B cell (primary cell): ENCODE measurements around the gene LDHD. TPM values are rescaled to one million over a fixed set of nuclear protein-coding genes. Genes with fewer than 3 reads are reported as not detected.

Experiments
- ATAC-seq: fragments of 200-7000 bp; cut with Tn5 transposase; one replicate; pipeline ENCODE4 v1.10.0; 2021; ENCODE audit warnings: low read depth, mild to moderate bottlenecking, moderate number of reproducible peaks, moderate library complexity
- CTCF ChIA-PET: fragments of 350-600 bp; sonication (Branson Sonifier 250); formaldehyde crosslinking; loops from one replicate; lab custom pipeline; 2021; ENCODE audit warnings: antibody characterized with exemption, inconsistent platforms; lab: Charles Lee
- POLR2A ChIA-PET: fragments of 350-600 bp; sonication (Branson Sonifier 250); formaldehyde crosslinking; loops from one replicate; lab custom pipeline; 2021; ENCODE audit warnings: antibody characterized with exemption; lab: Charles Lee
- DNase-seq: peaks from one replicate; pipeline ENCODE4 v3.0.0; 2013
- H2AFZ ChIP-seq: 2 replicates; pipeline ENCODE4 v1.6.1; 2012; ENCODE audit warnings: mild to moderate bottlenecking, low read depth, low read length; ENCODE audit not compliant: insufficient read depth, poor library complexity, severe bottlenecking
- H3K27ac ChIP-seq, 2 donors: 1 replicate in 1 of 2; 2 replicates in 1 of 2; pipeline ENCODE4 v1.5.1; 2012 to 2013; ENCODE audit warnings: low read length in 2 of 2, mild to moderate bottlenecking in 2 of 2, moderate library complexity in 1 of 2
- H3K27me3 ChIP-seq, 4 experiments: fragments of 200-600 bp in 1 of 4; sonication (generic) in 1 of 4; replicated peaks in 1 of 4; 1 replicate in 2 of 4; 2 replicates in 2 of 4; pipeline versions ENCODE4 v1.6.1 to v1.7.0; 2013 to 2016; ENCODE audit warnings: low read length in 3 of 4, mild to moderate bottlenecking in 2 of 4, mixed read lengths in 1 of 4, moderate library complexity in 1 of 4; ENCODE audit not compliant: insufficient read depth in 4 of 4, control insufficient read depth in 3 of 4; ENCODE audit errors: control extremely low read depth in 1 of 4
- H3K36me3 ChIP-seq, 2 experiments: replicated peaks in 1 of 2; 1 replicate in 1 of 2; 2 replicates in 1 of 2; pipeline versions ENCODE4 v1.6.1 to v1.7.1; 2013; ENCODE audit warnings: low read length in 1 of 2; ENCODE audit not compliant: insufficient read depth in 2 of 2, control insufficient read depth in 1 of 2; ENCODE audit errors: control extremely low read depth in 1 of 2, extremely low read depth in 1 of 2
- H3K4me1 ChIP-seq, 2 donors: fragments of 200-600 bp in 1 of 2; sonication (generic) in 1 of 2; 1 replicate in 1 of 2; 2 replicates in 1 of 2; pipeline versions ENCODE4 v1.5.1 to v1.6.1; 2013 to 2017; ENCODE audit warnings: low read length in 2 of 2; ENCODE audit not compliant: control insufficient read depth in 2 of 2, insufficient read depth in 2 of 2
- H3K4me2 ChIP-seq: replicated peaks from 2 replicates; pipeline ENCODE3; 2012; ENCODE audit warnings: mild to moderate bottlenecking, low read depth, low read length; ENCODE audit not compliant: poor library complexity, severe bottlenecking
- H3K4me3 ChIP-seq, 5 experiments: fragments of 200-600 bp in 1 of 5; sonication (generic) in 1 of 5; 1 replicate in 3 of 5; 2 replicates in 2 of 5; pipeline versions ENCODE4 v1.5.1 to v1.7.0; 2011 to 2016; ENCODE audit warnings: low read length in 4 of 5, mild to moderate bottlenecking in 4 of 5, low read depth in 2 of 5, control low read depth in 1 of 5, moderate library complexity in 1 of 5; ENCODE audit not compliant: insufficient read depth in 1 of 5; ENCODE audit errors: control extremely low read depth in 1 of 5, extremely low read depth in 1 of 5
- H3K79me2 ChIP-seq: fragments of 200-600 bp; sonication (generic); one replicate; pipeline ENCODE4 v1.6.0; 2016; ENCODE audit warnings: low read length; ENCODE audit not compliant: control insufficient read depth, insufficient read depth
- H3K9ac ChIP-seq: fragments of 200-600 bp; sonication (generic); 2 replicates; pipeline ENCODE4 v1.6.1; 2017; ENCODE audit warnings: mild to moderate bottlenecking, low read length, moderate library complexity
- H3K9me3 ChIP-seq, 3 donors: one replicate each; pipeline versions ENCODE4 v1.6.1 to v1.7.1; 2013; ENCODE audit warnings: low read length in 2 of 3; ENCODE audit not compliant: control insufficient read depth in 2 of 3, insufficient read depth in 1 of 3; ENCODE audit errors: control extremely low read depth in 1 of 3
- H4K20me1 ChIP-seq: 2 replicates; pipeline ENCODE4 v1.6.0; 2012; ENCODE audit warnings: mild to moderate bottlenecking, low read length; ENCODE audit not compliant: insufficient read depth, control insufficient read depth, poor library complexity, severe bottlenecking
- H3K27ac Mint-ChIP-seq: one replicate; pipeline ENCODE4 v1.8.0; 2021; ENCODE audit warnings: mixed read lengths
- H3K27me3 Mint-ChIP-seq: one replicate; pipeline ENCODE4 v1.8.0; 2021; ENCODE audit warnings: mixed read lengths
- H3K4me1 Mint-ChIP-seq: one replicate; pipeline ENCODE4 v1.8.0; 2021; ENCODE audit warnings: mixed read lengths
- H3K4me3 Mint-ChIP-seq: one replicate; pipeline ENCODE4 v1.8.0; 2021; ENCODE audit warnings: mixed read lengths
- H3K9me3 Mint-ChIP-seq: one replicate; pipeline ENCODE4 v1.8.0; 2022; ENCODE audit warnings: mixed read lengths; ENCODE audit not compliant: insufficient read depth
- EZH2 ChIP-seq: IDR thresholded peaks from 2 replicates; pipeline ENCODE4 v1.6.1; 2012; ENCODE audit warnings: borderline replicate concordance, low read depth, mild to moderate bottlenecking, moderate library complexity, low read length; ENCODE audit not compliant: insufficient read depth, poor library complexity, severe bottlenecking
- WGBS: methylation state at CpG from one replicate; pipeline ENCODE4 v1.1.5; 2013; ENCODE audit warnings: missing lambda C conversion rate; ENCODE audit not compliant: insufficient coverage; 5-methylcytosine and 5-hydroxymethylcytosine counted together
- intact Hi-C: fragments of 100-400 bp; cut with micrococcal nuclease; formaldehyde crosslinking; loops from one replicate; pipeline ENCODE4 v1.10.0; 2022
- polyA plus RNA-seq: library from polyadenylated mRNA; depleted of rRNA; stranded (reverse); fragments of >200 nt; gene quantifications from 2 replicates; pipeline ENCODE4 v1.2.3, GENCODE V29; 2012
- total RNA-seq, 2 donors: library from RNA; stranded (reverse); fragments of 120-200 nt in 1 of 2; gene quantifications; 1 replicate in 1 of 2; 2 replicates in 1 of 2; pipeline versions ENCODE4 v1.2.3 to v1.2.4, GENCODE V29; 2013 to 2022
- TF ChIP-seq, protein P1 (sequence below): fragments of 200-600 bp; IDR thresholded peaks from one replicate; pipeline ENCODE4 v1.8.0; 2022; ENCODE audit warnings: antibody characterized with exemption, mild to moderate bottlenecking

LDHD gene
- total and polyA plus RNA-seq, 2 donors (not counting 1 experiment from before 2014, with no cell fraction given): 0.19 TPM; not detected in 1

DNA sequence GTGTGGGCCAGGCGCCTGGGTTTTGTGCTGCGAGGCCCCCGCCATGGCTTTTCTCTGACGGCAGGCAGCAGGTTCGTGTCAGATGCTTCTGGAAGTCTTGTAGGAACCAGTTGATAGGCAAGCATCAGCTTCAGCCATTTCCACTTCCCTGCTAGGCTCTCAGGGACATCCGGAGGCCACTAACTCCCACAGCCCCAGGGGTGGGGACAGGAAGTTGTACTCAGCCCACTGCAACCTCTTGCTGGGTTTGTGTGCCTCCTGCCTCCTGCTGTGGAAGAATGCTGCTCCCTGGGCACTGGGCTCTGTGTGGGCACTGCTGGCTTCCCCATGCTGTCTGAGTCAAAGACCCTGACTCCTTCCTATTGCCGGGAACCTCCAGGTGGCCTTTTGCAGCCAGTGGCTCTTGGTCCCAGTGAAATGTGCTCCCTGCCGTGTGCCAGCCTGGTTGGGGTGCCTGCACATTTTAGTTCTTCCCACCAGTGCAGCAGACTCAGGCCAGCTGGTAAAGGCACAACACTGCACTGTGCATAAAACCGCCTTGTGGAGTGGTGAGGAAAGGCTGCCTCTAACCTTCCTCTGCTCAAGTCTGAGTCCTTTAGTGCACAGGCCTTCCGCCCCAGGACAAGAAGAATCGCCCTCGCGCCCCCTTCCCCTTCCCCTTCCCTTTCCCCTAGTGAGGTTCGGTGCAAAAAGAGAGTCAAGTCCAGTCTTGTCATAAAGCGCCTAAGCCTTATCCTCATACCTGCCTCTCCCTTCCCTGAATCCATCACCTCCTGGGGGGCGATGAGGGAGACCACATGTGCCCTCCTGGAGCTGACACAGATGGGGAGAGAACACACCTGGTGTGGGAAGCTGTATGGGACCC, 16.6 kb downstream of the LDHD start:
- Histone ChIP-seq H3K27ac (no peak overlapping the region), H3K79me2 (no peaks in the 10 kb centered on the region), H3K4me2 (peak overlapping the region; percentile 30), H3K4me3 (no peak overlapping the region), H3K9ac (no peak overlapping the region), H3K36me3 (no peaks in the 10 kb centered on the region), H4K20me1 (no peaks in the 10 kb centered on the region), H3K4me1 (peaks cover 8 to 21% of the 10 kb centered on the region in 2 donors), H2AFZ (no peak overlapping the region), H3K27me3 (peaks cover 0 to 36% (median 6%) of the 10 kb centered on the region in 4 experiments), H3K9me3 (no peaks in the 10 kb centered on the region)
- 42% methylated on average over 15 of the region's 16 CpGs for WGBS
- ChIA-PET CTCF (interaction anchor here (4.3 kb wide), 1 partner anchor 12 kb away, joined by 15 read pairs; no protein-coding TSS in a partner anchor), POLR2A (interaction anchor here (0.6 kb wide), 1 partner anchor 69 kb away, joined by 5 read pairs; no protein-coding TSS in a partner anchor)
- no peak for DNase-seq
- intact Hi-C loops: no loop called here
- TF ChIP-seq, protein P1, sequence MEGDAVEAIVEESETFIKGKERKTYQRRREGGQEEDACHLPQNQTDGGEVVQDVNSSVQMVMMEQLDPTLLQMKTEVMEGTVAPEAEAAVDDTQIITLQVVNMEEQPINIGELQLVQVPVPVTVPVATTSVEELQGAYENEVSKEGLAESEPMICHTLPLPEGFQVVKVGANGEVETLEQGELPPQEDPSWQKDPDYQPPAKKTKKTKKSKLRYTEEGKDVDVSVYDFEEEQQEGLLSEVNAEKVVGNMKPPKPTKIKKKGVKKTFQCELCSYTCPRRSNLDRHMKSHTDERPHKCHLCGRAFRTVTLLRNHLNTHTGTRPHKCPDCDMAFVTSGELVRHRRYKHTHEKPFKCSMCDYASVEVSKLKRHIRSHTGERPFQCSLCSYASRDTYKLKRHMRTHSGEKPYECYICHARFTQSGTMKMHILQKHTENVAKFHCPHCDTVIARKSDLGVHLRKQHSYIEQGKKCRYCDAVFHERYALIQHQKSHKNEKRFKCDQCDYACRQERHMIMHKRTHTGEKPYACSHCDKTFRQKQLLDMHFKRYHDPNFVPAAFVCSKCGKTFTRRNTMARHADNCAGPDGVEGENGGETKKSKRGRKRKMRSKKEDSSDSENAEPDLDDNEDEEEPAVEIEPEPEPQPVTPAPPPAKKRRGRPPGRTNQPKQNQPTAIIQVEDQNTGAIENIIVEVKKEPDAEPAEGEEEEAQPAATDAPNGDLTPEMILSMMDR: no peak
- TF ChIP-seq EZH2: no peak
- no peak overlapping the region for H3K4me3 Mint-ChIP-seq
- H3K9me3 Mint-ChIP-seq: no peaks in the 10 kb centered on the region
- H3K27ac Mint-ChIP-seq: no peak overlapping the region
- no peak for ATAC-seq
- peaks cover 33% of the 10 kb centered on the region for H3K27me3 Mint-ChIP-seq
- H3K4me1 Mint-ChIP-seq: peaks cover 15% of the 10 kb centered on the region
